GM23248 (cell line): ENCODE measurements around the gene SLC30A7.

Source experiments
- EZH2 ChIP-seq: fragments of 200-600 bp; sonication (generic); IDR thresholded peaks from 2 replicates; pipeline ENCODE4 v1.6.1; 2018; ENCODE audit warnings: antibody characterized with exemption, mild to moderate bottlenecking; ENCODE audit not compliant: insufficient read depth, poor library complexity, severe bottlenecking
- EZH2phosphoT487 ChIP-seq: fragments of 200-600 bp; sonication (generic); IDR thresholded peaks from 2 replicates; pipeline ENCODE4 v1.6.1; 2018; ENCODE audit warnings: antibody characterized with exemption, moderate library complexity, mild to moderate bottlenecking, low read depth; ENCODE audit not compliant: insufficient read depth

GRCh38 chr1:101017448-101017847 lies 121.6 kb downstream of the SLC30A7 start:
- TF ChIP-seq EZH2 (no peak), EZH2phosphoT487 (no peak)
